Umbilical cord (tissue), 2 donors: ENCODE data around the gene ATP10A. TPM values are rescaled to one million over a fixed set of nuclear protein-coding genes. Genes with fewer than 3 reads are reported as not detected.

Source experiments
- DNase-seq: peaks from one replicate; pipeline ENCODE4 v3.0.0-alpha.2; 2015; ENCODE audit warnings: low spot score
- total RNA-seq: library from RNA; depleted of rRNA; stranded (reverse); fragments of >200 nt; gene quantifications from one replicate; pipeline ENCODE4 v1.2.3, GENCODE V29; 2014; ENCODE audit warnings: low replicate concordance; ENCODE audit not compliant: insufficient read depth

The ATP10A gene
- total RNA-seq, 1 donor from 2014 or later: 18.3 TPM

- DNase-seq: no peak
Observed at GRCh38 chr15:25812845-25813244, 50.3 kb downstream of the ATP10A start.

GRCh38 chr15:25812073-25812472 lies 51.1 kb downstream of the ATP10A start:
- no peak for DNase-seq

DNA sequence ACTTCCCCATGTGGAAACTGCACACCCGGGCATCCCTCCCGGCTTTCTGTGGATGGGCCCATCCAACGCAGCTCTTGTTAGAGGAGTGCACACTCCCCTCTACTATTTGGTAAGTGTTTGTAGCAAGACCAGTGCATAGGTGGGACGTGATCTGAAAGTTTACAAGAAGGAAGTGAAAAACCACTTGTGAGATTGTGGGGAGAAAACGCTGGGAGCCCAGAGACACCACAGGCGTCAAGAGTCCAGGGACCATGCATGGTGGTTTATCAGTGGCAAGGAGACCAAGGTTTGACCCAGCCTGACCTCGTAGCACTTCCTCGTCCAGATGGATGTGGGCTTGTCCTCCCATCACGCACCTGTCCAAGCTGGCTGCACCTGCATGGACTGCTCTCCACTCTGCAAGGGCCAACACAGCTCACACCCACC lies 51.6 kb downstream of the ATP10A start:
- no peak for DNase-seq

- DNase-seq: no peak
Observed at GRCh38 chr15:25810631-25811091, 52.5 kb downstream of the ATP10A start.

GRCh38 chr15:25810154-25810553 lies 53.0 kb downstream of the ATP10A start:
- DNase-seq: no peak

- DNase-seq: no peak
Observed at GRCh38 chr15:25807063-25807462, 56.1 kb downstream of the ATP10A start.

- no peak for DNase-seq
Observed at GRCh38 chr15:25805031-25805430, 58.1 kb downstream of the ATP10A start.

- DNase-seq: no peak
Observed at GRCh38 chr15:25804451-25804850, 58.7 kb downstream of the ATP10A start.

DNA sequence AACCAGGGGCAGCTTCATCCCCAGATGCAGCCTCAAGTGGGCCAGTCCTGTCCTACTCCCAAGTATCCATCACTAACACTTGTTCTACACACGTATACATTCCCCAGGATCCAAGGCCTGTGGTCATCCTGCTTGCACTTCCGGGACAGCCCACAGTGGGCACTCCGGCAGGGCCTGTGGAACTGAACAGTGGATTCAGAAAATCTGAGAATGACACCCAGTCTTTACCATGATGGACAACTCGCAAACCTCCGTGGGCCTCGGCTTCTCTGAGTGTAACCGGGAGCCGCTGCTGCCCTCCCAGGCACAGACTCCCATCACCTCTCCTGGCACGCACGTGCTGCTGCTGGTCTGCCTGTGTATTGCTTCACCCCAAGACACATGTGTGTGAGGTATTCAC lies 59.6 kb downstream of the ATP10A start:
- no peak for DNase-seq

DNA sequence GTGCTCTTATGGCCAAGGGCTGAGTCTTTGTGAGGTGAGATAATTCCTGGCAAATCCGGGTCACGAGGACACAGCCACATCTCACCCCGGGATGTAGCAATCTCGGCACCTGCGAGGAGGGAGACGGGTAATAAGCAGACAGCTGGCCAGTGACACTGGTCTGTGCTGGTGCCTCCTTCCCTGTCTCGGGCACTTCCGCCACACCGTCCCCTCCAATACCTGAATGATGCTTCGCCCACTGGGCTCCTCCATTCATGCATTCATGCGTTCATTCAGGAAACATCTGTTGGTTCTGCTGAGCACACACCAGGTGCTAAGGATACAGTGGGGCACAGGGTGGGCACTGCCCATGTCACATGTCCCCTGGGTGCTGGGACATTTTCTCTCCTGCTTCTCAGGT lies 60.1 kb downstream of the ATP10A start:
- no peak for DNase-seq

- DNase-seq: no peak
Observed at GRCh38 chr15:25802285-25802830, 60.8 kb downstream of the ATP10A start.

- DNase-seq: no peak
Observed at GRCh38 chr15:25801586-25802284, 61.4 kb downstream of the ATP10A start.

DNA sequence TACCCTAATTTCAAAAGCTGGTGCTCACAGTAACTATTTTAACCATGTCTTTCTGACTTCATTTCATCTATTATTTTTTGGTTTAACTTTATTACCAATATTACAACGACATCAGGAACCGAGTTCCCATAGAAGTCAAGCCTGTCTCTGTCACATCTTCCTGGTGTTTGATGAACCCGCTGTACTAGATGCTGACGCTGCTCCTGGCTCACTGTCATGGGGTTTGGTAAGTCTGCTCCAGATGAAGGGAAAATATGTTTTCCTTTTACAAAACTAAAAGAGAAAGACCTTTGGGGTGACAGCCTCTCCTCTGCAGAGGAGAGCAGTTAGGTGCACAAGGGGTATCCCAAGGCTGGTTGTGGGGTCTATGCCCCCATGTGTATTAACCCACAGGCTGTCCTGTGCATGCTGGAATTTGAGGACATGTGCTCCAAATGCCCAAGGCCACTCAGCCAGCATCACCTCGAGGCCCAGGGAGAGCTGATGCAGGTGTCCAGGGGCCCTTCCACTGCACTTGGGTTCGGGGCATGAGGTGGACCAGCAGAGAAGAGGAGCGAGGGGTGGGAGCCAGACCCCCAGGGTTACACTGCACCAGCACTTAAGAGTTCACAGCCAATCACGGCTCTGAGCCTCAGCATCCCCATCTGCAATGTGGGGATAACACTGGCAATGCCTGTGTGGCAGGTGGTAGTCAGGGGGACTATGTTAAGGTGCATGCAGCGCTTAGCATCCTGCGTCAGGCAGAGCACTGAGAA lies 62.2 kb downstream of the ATP10A start:
- DNase-seq: no peak

DNA sequence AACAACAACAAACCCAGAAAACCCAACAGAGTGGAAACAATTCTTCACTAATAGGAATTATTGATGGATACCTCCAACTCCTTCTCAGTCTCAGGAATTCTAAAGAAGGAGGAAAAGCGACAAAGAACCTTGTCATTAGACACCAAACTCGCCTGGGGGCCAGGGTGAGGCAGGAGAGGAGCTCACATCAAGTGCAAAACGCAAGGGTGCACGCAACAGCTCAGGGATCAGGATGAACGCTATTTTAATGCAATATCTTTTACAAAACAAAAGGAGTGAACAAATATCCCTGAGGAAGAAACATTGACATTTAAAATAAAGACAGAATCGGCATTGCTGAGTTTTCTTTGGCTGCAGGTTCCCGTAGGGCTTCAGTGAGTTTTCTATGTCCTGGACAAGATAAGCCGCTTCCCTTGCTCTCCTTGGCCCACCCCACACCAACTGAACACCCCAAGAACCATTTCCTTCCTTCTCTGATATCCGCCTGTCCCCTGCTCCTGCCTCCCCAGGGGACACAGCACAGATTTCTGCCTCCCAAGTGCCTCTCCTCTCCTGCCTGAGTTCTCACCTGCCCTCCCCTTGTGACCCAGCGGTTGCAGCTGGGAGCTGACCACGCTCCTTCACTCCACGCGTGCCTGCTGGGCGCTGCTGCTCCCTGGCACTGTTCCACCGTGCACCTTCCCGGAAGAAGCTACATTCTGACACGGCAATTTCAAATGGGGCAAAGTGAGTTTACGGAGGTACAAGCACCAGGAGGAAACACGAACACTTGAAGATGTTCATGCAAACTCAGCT lies 63.0 kb downstream of the ATP10A start:
- DNase-seq: no peak

DNA sequence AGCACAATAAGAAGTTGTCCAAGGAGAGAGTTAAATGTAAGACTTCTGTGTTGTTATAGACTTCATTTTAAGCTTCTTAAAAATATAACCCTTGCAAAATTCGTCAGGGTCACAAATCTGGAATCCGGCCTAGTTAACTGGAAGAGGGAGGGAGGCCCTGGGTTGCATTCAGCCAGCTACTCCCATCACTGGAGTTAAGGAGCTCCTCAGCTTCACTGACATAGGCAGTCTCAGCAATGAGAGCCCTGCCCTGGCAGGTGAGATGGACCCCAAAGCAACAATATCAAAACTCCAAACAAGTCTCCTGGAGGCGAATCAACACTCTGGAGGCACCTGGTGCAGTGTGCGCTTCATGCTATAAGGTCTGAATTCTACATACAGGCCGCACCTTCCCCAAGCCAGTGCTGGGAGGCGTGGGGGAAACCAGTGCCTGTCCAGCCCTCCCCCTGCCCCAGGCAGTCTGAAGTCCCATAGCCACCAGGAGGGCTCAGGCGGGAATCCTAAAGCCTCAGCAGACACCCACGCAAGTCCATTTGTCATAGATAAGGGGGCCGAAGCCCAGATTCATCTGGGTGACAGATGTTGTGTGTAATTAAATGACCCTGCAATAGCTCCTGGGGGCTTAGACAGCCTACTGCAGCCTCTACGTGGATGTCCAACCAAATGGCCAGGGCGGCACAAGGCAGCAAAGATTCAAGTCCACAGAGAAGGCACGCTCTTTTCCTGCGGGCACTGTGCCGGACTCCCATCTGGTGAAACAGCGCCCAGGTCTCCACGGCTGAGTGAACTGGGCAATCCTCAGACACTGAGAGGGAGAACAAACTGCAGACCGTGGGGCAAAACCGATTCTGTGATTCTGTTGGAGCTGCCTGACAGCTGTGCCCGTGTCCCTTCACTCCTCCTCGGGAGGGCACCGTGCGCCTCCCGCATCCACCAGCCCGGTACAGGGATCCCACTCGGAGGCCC lies 64.9 kb downstream of the ATP10A start:
- peak; percentile 13 for DNase-seq

GRCh38 chr15:25797511-25797935 lies 65.6 kb downstream of the ATP10A start:
- no peak for DNase-seq

DNA sequence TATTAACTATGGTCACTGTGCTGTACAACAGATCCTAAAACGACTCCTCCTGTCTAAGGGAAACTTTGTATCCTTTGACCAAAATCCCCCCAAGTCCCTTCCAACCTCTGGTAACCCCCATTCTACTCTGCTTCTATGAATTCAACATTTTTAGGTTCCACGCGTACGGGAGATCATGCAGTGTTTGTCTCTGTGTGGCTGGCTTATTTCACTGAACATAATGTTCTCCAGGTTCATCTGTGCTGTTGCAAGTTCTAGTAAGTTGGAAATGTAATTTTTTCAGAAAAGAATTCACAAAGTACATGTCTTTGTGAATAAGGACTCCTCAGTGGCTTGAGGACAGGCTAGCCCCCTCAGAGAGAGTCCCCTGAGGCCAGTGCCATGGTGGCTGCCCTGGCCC lies 66.1 kb downstream of the ATP10A start:
- peak; percentile 15 for DNase-seq

GRCh38 chr15:25796395-25796794 lies 66.7 kb downstream of the ATP10A start:
- DNase-seq: no peak

DNA sequence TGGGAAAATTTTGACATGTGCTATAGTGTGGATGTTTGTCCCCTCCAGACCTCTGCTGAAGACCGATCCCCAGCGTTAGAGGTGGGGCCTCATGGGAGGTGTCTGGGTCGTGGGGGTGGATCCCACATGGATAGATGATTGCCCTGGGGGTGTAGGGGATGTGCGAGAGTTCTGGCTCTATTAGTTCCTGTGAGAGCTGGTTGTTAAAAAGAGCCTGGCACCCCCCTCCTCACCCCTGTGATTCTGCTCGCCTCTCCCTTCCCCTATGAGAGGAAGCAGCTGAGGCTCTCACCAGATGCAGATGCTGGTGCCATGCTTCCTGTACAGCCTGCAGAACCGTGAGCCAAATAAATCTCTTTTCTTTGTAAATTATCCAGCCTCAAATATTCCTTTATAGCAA lies 67.4 kb downstream of the ATP10A start:
- no peak for DNase-seq

DNA sequence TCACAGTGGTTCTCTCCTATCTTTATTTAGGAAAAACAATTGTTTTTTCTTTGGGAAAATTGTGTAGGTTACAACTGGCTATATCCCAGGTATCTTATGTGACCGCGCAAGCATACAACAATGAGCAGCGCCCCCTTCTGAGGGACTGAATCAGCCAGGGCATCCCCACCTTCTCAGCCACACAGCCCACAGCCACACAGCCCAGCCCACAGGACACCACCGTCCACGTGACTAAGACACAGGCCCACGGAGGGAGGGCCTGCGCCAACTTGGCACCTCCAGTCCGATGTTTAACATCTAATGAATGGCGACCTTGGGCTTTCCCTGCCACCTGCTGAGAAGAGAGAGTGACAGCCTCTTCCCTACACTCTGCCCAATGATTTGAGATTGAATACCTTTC lies 68.1 kb downstream of the ATP10A start:
- no peak for DNase-seq
